ENCODE results near the gene TMEM86B. TPM values are rescaled to one million over a fixed set of nuclear protein-coding genes. Genes with fewer than 3 reads are reported as not detected.

The TMEM86B gene
- 1.9 and 2.6 TPM in 2 replicates for total RNA-seq

GRCh38 chr19:55228403-55229031, at the start of gene TMEM86B:
TMEM86B (minus strand) TSS chr19:55228763; CDS start chr19:55228741, 22 bp downstream.

GRCh38 chr19:55258828-55259539, 30.4 kb upstream of the TMEM86B start, which contains the start of gene PPP6R1:
PPP6R1 (minus strand) TSS chr19:55259017; CDS start chr19:55247103, 11,914 bp downstream.

GRCh38 chr19:55208880-55209692, 19.5 kb downstream of the TMEM86B start, which contains the start of gene PTPRH:
PTPRH (minus strand) TSS chr19:55209501; CDS start chr19:55209433, 68 bp downstream.

GRCh38 chr19:55179606-55180484, 48.7 kb downstream of the TMEM86B start, which contains the start of gene SYT5:
SYT5 (minus strand) TSS chr19:55180289; CDS start chr19:55179041, 1,248 bp downstream.

Small RNA genes lying within 50 kb of the gene (small RNA-seq; reads per million reads assigned to genes)
- gene MIR6802 (ENCODE audit: low replicate concordance) (not detected), gene MIR6803 (ENCODE audit: low replicate concordance) (not detected), gene MIR6804 (ENCODE audit: low replicate concordance) (not detected)

Other genes with a start within 250 kb of the TMEM86B start
- gene GP6, start 190.5 kb downstream of the TMEM86B start, total RNA-seq, result 0.22 TPM in 1 of 2 replicates, not detected in the other
- gene RDH13, start 165.6 kb downstream of the TMEM86B start, total RNA-seq, result 4.4 and 9.2 TPM in 2 replicates
- gene EPS8L1, start 152.9 kb downstream of the TMEM86B start, total RNA-seq, result 0.88 and 3.1 TPM in 2 replicates
- 86.5 and 91.7 TPM in 2 replicates for gene PPP1R12C, start 111.1 kb downstream of the TMEM86B start, total RNA-seq
- 0.57 and 2.8 TPM in 2 replicates for gene TNNT1, start 79.6 kb downstream of the TMEM86B start, total RNA-seq
- not detected in 2 replicates for gene TNNI3, start 71.0 kb downstream of the TMEM86B start, total RNA-seq
- 0.66 TPM in 1 of 2 replicates, not detected in the other for gene DNAAF3, start 62.1 kb downstream of the TMEM86B start, total RNA-seq
- under 0.01 TPM in 1 of 2 replicates, not detected in the other for gene SYT5, start 48.5 kb downstream of the TMEM86B start, total RNA-seq
- 4.9 and 46.0 TPM in 2 replicates for gene PTPRH, start 19.3 kb downstream of the TMEM86B start, total RNA-seq
- 58.9 and 69.9 TPM in 2 replicates for gene PPP6R1, start 30.3 kb upstream of the TMEM86B start, total RNA-seq
- gene HSPBP1, start 51.3 kb upstream of the TMEM86B start, total RNA-seq, result 41.1 and 41.9 TPM in 2 replicates
- 1.7 and 3.5 TPM in 2 replicates for gene BRSK1, start 55.2 kb upstream of the TMEM86B start, total RNA-seq
- gene TMEM150B, start 96.6 kb upstream of the TMEM86B start, total RNA-seq, result not detected in 2 replicates
- gene KMT5C, start 111.1 kb upstream of the TMEM86B start, total RNA-seq, result 7.9 and 9.6 TPM in 2 replicates
- gene COX6B2, start 126.0 kb upstream of the TMEM86B start, total RNA-seq, result 0.14 and 0.22 TPM in 2 replicates
- gene GARIN5B, start 134.5 kb upstream of the TMEM86B start, total RNA-seq, result not detected in 2 replicates
- 15.1 and 82.0 TPM in 2 replicates for gene IL11, start 141.7 kb upstream of the TMEM86B start, total RNA-seq
- gene TMEM190, start 148.1 kb upstream of the TMEM86B start, total RNA-seq, result not detected in 2 replicates
- gene TMEM238, start 155.5 kb upstream of the TMEM86B start, total RNA-seq, result 1.4 TPM in 1 of 2 replicates, not detected in the other
- gene RPL28, start 157.2 kb upstream of the TMEM86B start, total RNA-seq, result 301 and 1,049 TPM in 2 replicates
- gene UBE2S, start 179.0 kb upstream of the TMEM86B start, total RNA-seq, result 40.5 and 198 TPM in 2 replicates
- gene SHISA7, start 214.5 kb upstream of the TMEM86B start, total RNA-seq, result not detected in 2 replicates
- gene ISOC2, start 232.9 kb upstream of the TMEM86B start, total RNA-seq, result 50.8 and 116 TPM in 2 replicates
- gene C19orf85, start 236.0 kb upstream of the TMEM86B start, total RNA-seq, result not detected in 2 replicates
- gene ZNF628, start 247.9 kb upstream of the TMEM86B start, total RNA-seq, result 3.3 and 3.9 TPM in 2 replicates